PFSK-1 (cell line): Measurements from ENCODE around the gene DCTN1.

Source experiments
- FOXP2 ChIP-seq: optimal IDR thresholded peaks from 2 replicates; pipeline ENCODE3; 2011; ENCODE audit warnings: borderline replicate concordance, control low read depth, inconsistent platforms; ENCODE audit not compliant: insufficient read depth; ENCODE audit errors: extremely low read length, extremely low read depth
- POLR2AphosphoS5 ChIP-seq: IDR thresholded peaks from 2 replicates; pipeline ENCODE4 v1.6.1; 2012; ENCODE audit warnings: low read depth, mild to moderate bottlenecking, control low read depth, low read length, moderate library complexity
- REST ChIP-seq, 2 experiments: IDR thresholded peaks; 2 replicates each; pipeline versions ENCODE4 v1.6.1 to v1.8.0; 2011 to 2012; ENCODE audit warnings: low read depth in 2 of 2, low read length in 2 of 2, control low read depth in 1 of 2, inconsistent platforms in 1 of 2, mild to moderate bottlenecking in 1 of 2, moderate library complexity in 1 of 2; ENCODE audit not compliant: insufficient read depth in 1 of 2
- SIN3A ChIP-seq: IDR thresholded peaks from 2 replicates; pipeline ENCODE4 v1.6.1; 2012; ENCODE audit warnings: mild to moderate bottlenecking, low read length, moderate library complexity, borderline replicate concordance; ENCODE audit not compliant: insufficient read depth
- TAF1 ChIP-seq: IDR thresholded peaks from 2 replicates; pipeline ENCODE4 v1.6.1; 2012; ENCODE audit warnings: low read length, control low read depth, borderline replicate concordance; ENCODE audit not compliant: insufficient read depth

Gene DCTN1

DNA sequence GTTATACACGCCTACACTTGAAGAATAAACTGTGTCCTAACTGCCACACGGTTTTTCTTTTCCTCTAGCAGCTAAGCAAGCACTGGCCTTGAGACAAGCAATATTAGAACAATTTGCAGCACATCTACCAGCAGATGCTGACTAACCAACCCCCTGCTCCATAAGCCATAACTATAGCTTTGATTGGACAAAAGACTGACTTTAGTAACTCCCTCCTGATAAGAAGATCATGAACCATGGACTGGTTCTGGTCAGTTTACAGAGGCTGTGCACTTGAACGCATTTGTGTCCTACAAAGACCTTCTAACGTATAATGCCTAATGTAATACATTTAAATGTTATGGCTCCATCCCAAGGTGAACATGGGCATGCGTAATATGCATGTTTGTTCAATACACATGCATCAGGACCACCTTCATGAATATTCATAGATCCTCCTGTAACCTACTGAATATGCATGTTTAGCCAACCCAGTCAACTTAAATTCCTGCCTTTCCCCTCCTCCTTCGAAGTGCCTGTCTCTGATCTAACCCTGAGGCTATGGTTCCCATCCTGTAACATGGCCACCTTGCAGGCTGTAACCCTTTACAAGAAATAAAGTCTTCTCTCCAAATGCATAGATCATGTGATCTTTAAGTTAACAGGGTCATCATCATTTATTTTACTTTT is 63.4 kb downstream of the DCTN1 start:
- no peak for TF ChIP-seq FOXP2
- TF ChIP-seq REST (IDR thresholded peaks at IDR 0.05; ENCODE audit: insufficient read depth in 1 of 2, low read depth in 2 of 2, low read length in 2 of 2), result no peak
- TF ChIP-seq POLR2AphosphoS5, result no peak
- TF ChIP-seq SIN3A, result no peak
- no peak for TF ChIP-seq TAF1

DNA sequence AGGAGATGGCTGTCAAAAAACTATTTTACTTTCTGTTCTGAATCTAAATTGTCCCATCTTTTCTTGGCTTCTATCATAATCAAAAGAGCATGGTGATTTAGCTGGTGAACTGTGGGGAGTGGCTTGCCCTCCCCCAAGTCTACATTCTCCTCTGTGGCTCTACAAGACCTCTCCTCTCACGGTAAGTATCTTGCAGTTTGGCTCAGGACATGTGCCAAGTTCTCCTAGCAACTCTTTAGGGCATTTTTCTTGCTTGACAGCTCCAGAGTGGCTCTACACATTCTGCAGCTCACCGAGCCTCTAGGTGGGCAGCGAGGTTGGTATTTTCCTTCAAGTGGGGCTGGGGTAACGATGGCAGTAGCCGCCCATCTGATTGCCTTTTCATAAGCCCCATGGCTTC is 66.0 kb downstream of the DCTN1 start:
- TF ChIP-seq POLR2AphosphoS5 (no peak), REST (IDR thresholded peaks at IDR 0.05; ENCODE audit: insufficient read depth in 1 of 2, low read depth in 2 of 2, low read length in 2 of 2) (no peak), FOXP2 (no peak), SIN3A (no peak), TAF1 (no peak)

DNA sequence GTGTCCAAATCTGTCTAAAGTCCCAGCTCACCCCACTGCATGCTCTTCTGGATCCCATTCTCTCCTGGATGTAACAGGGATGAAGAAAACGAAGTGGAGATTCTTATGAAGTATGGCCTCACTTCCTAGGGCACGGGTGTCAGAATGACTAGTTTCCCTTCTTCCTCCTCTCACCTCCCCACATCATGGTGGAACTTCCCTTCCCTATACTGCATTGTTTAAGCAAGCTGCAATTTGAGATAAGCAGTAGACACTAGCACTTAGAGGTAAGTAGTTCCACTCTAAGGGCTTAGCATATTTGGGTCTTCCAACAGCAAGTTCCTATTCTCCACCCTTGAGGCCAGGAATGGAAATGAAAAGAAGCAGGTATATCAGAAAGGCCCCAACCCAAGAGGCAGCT is 66.6 kb downstream of the DCTN1 start:
- no peak for TF ChIP-seq REST (IDR thresholded peaks at IDR 0.05; ENCODE audit: insufficient read depth in 1 of 2, low read depth in 2 of 2, low read length in 2 of 2)

- TF ChIP-seq FOXP2, result no peak
- no peak for TF ChIP-seq POLR2AphosphoS5
- TF ChIP-seq SIN3A, result no peak
These were observed 67.2 kb downstream of the DCTN1 start for GRCh38 chr2:74312913-74313312.
